NCI-H187 treated with DMSO at 0.1 percent for 48 hours (cell line): ENCODE results near the gene CA6.
"Not testable (repeated sequence)": the region's sequence is repeated elsewhere in the genome, so short reads cannot be mapped to it uniquely, and the experiment has no call there.

Experiments used
- DNase-seq: peaks from one replicate; lab custom pipeline; 2025; lab: John Stamatoyannopoulos, UW

Gene CA6

DNA sequence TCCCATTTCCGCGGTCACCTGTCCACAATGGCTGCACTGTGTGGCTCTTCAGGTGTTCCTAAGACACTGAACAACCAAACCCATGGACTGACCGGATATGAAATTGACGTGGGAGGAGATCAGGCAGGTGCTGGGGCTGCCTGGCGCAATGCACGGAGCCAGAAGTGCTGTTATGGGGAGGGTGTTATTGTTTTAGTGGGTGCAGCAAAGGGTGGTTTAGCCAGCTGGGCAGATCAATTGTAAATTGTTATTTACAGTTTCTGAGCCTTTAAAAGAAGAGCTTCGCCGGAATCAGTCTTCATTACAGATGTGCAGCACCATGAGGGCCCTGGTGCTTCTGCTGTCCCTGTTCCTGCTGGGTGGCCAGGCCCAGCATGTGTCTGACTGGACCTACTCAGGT lies at the start of gene CA6:
Gene CA6, plus strand, starts transcription at position 301 of the 400 bp plus-strand sequence. Its CDS starts 19 bp downstream, at position 320.
- DNase-seq = no peak

DNA sequence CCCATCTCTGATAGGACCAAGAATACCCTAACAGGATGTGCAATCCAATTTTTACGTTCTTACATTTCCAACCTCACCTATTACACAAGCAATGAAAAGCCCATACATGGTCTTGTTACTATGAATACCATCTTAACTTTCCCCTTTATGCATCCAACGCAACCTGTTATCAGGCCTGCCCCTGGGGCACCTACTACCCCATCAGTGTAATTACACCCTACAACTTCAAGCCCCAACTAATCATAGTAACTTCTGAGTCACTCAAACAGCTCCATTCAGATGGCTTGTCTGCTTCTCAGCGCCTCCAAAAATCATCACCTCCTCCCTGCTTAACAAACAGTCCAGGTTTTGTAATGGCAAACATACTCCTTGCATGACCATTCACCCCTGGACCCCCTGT lies 48.9 kb upstream of the CA6 start:
- not testable (repeated sequence) for DNase-seq

DNA sequence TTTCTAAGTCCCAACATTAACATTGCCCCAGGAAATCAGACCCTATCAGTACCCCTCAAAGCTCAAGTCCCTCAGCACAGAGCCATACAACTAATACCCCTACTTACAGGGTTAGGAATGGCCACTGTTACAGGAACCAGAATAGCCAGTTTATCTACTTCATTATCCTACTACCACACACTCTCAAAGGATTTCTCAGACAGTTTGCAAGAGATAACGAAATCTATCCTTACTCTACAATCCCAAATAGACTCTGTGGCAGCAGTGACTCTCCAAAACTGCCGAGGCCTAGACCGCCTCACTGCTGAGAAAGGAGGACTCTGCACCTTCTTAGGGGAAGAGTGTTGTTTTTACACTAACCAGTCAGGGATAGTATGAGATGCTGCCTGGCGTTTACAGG lies 48.2 kb upstream of the CA6 start:
- not testable (repeated sequence) for DNase-seq

DNA sequence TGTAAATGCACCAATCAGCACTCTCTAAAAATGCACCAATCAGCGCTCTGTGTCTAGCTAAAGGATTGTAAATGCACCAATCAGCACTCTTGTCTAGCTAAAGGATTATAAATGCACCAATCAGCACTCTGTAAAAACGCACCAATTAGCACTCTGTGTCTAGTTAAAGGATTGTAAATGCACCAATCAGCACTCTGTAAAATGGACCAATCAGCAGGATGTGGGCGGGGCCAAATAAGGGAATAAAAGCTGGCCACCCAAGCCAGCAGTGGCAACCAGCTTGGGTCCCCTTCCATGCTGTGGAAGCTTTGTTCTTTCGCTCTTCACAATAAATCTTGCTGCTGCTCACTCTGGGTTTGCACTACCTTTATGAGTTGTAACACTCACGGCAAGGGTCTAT lies 47.2 kb upstream of the CA6 start:
- DNase-seq = not testable (repeated sequence)

DNA sequence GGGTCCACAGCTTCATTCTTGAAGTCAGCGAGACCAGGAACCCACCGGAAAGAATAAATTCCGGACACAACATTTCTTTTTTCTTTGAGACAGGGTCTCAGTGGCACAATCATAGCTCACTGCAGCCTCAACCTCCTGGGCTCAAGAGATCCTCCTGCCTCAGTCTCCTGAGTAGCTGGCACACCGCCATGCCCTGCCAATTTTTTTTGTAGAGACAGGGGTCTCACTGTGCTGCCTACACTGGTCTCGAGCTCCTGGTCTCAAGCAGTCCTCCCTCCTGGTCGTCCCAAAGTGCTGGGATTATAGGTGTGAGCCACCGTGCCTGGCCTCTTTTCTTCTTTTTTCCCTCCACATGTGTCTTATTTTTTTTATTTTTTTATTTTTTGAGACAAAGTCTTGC lies 46.6 kb upstream of the CA6 start:
- no peak for DNase-seq

DNA sequence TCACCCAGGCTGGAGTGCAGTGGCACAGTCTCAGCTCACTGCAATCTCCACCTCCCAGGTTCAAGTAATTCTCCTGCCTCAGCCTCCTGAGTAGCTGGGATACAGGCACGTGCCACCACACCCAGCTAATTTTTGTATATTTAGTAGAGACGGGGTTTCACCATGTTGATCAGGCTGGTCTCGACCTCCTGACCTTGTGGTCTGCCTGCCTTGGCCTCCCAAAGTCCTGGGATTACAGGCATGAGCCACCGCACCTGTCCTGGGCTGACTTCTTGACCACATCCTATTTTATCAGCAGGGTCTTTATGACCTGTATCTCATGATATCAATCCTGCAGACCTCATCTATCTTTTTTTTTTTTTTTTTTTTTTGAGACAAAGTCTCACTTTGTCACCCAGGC lies 45.0 kb upstream of the CA6 start:
- DNase-seq = not testable (repeated sequence)

DNA sequence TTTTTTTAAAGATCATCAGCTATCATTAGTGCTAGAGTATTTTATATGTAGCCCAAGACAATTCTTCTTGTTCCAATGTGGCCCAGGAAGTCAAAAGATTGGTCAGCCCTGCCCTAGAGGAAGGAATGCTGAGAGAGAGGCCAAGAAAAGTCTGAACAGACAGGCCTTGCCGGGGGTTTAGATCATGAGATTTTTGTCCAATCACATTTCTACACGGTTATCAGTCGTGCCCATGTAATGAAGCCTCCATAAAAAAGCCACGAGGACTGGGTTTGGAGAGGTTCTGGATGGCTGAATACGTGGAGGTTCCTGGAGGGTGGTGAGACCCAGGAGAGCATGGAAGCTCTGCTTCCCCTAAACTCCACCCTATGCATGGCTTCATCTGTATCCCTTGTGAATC lies 42.9 kb upstream of the CA6 start:
- no peak for DNase-seq

DNA sequence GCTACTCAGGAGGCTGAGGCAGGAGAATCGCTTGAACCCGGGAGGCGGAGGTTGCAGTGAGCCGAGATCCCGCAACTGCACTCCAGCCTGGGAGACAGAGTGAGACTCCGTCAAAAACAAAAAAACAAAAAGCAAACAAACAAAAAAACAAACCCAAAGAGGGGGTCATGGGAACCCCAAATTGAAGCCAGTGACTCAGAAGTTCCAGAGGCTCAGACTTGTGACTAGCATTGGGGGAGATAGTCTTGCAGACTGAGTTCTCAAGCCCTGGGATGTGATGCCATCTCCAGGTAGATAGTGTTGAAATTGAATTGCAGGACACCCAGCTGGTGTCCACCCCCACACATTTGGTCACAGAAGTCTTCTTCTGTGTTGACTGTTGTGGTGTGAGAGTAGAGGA lies 42.3 kb upstream of the CA6 start:
- no peak for DNase-seq

DNA sequence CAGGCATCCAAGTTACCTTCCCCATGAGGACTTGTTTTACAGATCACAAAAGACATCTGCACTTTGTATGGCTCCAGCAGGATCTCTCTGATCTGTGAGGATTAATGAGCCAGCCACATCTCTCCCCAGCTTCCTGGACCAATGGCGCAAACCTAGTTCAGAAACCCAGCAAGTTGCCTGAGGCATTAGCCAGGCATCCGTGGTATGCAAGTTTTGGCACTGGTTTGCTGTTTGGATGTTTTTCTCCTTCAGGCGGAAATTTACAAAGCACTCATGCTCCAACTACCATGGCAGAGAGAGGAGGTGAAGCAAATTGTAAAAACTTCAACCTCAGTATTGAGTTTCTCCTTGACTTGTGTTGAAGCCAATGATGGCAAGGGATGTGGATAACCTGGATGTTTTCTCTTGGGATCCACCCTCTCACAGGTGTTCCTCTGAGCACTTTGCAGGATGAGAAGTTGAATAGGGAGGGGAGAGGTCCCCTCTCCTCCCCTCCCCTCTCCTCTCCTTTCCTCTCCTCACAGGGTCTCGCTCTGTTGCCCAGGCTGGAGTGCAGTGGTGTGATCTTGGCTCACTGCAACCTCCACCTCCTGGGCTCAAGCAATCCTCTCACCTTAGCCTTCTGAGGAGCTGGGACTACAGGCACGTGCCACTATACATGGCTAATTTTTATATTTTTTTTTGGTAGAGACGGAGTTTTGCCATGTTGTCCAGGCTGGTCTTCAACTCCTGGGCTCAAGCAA lies 41.6 kb upstream of the CA6 start:
- no peak for DNase-seq

DNA sequence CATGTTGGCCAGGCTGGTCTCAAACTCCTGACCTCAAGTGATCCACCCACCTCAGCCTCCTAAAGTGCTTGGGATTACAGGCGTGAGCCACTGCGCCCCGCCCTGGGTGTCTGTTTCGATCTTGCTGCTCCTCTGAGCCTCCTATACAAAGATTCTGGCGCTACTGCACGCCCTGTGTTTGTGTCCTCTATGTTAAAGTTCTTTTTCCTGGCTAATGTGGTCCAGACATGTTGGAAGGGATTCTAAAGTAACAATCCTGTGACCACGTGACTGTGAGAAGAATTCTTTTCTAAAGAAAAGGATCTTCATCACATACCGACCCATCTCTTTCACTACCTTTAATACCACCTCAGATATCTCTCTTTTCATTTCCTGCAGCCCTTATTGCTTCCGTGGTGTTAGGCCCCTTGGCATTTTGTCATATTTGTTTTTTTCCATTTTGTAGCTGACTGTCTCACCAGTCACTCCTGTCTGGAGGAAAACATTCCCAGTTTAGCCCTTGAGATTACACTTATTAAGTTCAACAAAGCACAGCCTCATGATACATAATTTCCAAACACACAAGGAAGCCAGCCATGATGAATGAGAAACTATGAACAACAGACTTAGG lies 40.0 kb upstream of the CA6 start:
- no peak for DNase-seq

DNA sequence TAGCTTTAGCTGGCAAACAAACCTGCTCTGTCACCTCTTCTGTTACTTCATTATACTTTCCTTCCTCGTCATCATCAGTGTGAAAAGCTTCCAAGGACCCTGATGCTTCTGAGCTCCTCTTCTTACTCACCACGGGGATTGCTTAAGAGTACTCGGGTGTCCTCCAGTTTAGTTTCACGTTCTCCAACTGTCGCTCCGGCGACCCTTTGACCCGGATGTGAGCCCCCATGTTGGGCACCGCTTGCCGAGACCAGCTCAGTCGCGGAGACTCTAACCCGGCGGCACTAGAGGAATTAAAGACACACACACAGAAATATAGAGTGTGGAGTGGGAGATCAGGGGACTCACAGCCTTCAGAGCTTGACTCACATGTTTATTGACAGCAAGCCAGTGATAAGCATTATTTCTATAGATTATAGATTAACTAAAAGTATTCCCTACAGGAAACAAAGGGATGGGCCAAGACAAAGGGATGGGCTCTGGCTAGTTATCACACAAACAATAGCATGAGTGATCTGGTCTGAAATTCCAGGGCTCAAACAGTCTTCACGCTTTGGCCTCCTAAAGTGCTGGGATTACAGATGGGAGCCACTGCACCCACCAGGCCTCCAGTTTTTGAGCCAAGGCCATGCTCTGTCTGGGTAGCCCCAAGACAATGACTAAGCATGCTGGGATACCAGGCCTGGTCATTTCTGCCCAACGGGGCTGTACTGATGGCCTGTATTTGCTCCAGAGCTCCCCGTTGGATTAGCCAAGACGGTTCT lies 37.1 kb upstream of the CA6 start:
- DNase-seq = no peak

DNA sequence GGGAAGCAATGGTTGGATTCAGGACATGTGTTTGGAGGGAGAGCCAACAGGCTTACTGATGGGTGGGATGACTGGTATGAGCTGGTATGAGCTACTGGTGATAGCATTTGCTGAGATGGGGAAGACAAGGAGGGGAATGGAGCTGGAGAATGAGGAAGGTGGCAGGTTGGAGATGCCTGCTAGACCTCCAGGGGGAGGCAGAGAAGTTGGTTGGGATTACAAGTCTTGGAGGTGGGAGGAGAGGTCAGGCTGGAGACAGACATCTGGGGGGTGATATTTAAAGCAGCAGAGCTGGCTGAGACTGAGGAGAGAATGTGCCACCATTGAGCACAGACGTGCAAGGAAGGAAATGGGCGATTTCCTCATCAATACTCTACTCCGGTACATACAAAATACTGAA lies 35.3 kb upstream of the CA6 start:
- DNase-seq = no peak

DNA sequence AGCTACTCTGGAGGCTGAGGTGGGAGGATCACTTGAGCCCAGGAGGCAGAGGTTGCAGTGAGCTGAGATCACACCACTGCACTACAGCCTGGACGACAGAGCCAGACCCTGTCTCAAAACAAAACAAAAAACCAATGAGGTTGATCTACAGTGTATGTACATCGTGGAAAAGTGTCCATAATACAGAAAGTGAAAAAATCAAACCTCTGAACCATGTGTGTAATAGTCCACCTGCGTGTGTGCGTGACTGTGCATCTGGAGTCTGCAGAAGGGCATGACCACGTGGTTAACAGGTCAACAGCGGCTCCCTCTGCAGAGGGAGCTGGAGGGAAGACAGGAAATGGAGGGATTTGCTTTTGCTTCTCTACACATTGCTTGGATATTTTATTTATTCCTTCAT lies 34.8 kb upstream of the CA6 start:
- DNase-seq = no peak

DNA sequence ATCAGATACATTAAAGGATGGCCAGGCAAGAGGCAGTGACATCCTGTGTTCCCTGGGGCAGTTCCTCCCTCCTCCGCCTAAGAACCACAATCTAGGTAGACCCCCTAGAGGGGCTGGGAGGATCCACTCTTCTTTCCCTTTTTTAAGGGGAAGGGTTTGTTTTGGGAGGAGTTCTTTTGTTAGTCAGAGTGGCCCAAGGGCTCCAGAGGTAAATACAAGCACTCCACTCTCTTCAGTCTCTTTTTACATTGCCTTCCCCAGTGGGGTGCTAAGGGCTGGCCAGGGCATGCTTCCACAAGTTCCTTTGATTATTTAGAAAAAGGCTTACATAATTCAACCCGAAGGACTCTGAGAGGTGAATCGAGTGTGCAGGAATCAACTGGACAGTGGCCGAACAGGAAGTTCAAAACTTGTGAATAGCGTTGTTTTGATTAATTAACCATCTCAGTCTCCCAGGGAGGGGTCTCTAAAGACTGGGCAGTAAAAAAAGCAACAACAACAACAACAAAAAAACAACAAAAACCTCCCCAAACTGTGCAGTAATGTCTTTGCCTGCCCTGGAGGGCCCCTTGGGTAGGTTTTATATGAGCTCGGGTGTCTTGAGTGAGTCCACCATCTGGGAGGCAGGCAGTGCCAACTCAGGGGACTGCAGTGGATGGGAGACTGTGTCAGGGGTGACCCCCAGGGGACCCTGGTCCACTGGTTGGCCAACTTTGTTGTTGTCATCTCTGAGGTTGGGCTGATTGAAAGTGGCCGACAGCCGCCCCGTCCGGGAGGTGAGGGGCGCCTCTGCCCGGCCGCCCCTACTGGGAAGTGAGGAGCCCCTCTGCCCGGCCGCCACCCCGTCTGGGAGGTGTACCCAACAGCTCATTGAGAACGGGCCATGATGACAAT lies 34.0 kb upstream of the CA6 start:
- peak; percentile 62 for DNase-seq

DNA sequence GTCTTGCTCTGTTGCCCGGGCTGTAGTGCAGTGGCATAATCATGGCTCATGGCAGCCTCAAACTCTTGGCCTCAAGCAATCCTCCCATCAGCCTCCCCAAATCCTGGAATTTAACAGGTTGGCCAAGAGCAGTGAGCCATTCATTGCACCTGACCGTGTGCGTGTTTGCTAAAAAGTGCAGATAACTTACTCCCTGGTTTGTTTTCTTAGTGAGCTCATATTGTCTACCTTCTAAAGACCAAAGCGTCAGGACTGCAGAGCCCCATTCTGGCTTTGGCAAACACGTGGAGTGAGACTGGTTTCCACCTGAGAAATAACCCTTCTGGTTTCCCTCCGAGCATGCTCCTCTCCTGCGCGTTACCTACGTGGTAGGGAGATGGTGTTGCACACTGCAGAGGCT lies 32.2 kb upstream of the CA6 start:
- DNase-seq = no peak

DNA sequence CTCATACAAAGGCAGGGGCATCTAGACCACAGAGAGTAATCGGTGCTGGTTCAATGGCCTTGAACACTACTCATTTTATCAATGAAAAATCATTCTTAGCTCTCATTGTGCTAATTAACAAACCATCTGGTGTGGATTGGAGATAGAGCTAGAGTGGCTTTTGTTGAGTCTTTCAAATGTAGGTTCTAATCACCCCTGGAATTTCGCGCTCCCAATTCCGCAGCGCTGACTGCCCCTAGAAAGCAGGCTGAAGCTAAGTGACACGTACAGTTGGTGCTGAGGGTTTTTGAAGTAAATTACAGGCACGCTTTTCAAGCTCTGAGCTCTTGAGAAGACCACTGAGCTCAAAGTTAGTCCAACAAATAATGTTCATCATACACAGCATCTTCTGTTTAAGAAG lies 31.2 kb upstream of the CA6 start:
- no peak for DNase-seq

DNA sequence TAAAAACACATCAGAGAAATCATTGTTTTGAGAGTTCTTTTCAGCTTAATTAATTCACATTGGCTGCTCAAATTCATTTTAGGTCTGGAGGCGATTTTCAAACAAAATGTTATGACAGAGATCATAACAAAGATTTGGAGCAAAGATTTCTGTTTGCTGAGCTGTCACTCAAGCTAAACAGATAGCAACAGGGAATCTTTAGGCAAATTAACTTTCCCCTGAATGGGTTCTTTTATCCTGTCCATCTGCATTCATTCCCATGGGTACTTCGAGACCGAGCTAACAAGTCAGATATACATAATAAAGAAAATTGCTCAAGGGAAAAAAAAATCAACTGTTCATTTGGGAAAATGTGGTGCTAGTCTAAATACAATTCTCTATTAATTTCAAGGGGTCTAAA lies 30.2 kb upstream of the CA6 start:
- DNase-seq = no peak

DNA sequence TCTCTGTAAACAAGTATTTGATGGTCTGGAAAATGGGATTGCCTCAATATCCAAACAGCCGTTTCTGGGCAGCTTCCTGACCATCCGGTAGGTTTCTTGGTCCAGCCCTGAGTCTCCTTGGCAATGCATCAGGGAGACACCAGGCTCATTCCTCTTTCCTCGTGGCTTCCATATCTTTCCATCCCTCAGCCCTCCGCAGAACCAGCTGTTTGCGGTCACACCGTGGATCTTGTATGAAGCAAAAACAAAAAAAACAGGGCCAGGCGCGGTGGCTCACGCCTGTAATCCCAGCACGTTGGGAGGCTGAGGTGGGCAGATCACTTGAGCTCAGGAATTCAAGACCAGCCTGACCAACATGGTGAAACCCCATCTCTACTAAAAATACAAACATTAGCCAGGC lies 28.1 kb upstream of the CA6 start:
- not testable (repeated sequence) for DNase-seq

DNA sequence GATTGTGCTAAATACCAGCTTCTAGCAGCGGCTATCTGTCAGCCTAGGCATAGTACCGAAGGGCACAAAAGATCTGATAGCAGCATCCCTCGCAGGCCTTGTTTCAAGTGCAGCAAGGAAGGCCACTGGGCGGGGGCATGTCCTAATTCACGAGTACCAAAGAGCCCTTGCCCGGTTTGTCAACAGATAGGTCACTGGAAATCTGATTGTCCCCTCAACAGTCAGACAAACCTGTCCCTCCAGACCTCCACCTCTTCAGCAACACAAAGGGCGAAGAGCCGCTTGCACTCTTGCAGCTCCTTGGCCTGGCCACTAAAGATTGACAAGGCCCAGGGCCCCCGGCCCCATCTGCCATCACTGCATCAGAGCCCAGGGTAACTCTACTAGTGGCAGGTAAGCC lies 22.7 kb upstream of the CA6 start:
- no peak for DNase-seq

DNA sequence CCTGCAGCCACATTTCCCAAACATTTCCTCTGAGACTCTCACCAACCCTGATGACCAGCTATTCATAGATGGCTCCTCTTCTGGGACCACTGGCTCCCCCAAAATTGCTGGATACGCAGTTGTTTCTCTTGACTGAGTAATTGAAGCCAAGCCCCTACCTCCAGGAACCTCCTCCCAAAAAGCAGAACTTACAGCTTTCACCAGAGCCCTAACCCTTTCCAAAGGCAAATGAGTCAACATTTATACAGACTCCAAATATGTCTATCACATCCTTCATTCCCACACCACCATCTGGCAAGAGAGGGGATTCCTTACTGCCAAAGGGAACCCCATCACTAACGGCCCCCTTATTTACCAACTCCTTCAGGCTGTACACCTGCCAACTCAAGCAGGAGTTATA lies 20.3 kb upstream of the CA6 start:
- DNase-seq = no peak

DNA sequence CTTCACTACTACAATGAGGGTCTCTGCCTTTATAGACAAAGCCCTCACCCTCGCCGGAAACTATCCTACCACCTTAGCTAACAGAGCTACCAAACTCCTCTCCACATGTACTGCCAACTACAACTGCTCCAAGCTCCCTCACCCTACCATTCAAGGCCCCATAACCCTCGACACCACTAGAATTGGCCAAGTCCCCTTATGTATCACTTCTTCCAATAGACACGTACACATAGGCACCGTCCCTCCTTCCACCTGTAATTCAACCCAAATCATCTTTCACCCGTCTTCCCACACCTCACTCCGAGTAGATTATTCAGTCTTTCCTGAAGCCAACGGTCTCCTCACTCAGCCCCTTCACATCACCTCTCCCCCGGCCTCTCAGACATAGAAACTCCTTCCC lies 19.7 kb upstream of the CA6 start:
- DNase-seq = no peak
